B cell (primary cell): Measurements from ENCODE around the gene TBXA2R. TPM values are rescaled to one million over a fixed set of nuclear protein-coding genes. Genes with fewer than 3 reads are reported as not detected.

Source experiments
- ATAC-seq: fragments of 200-7000 bp; cut with Tn5 transposase; one replicate; pipeline ENCODE4 v1.10.0; 2021; ENCODE audit warnings: low read depth, mild to moderate bottlenecking, moderate number of reproducible peaks, moderate library complexity
- CTCF ChIA-PET: fragments of 350-600 bp; sonication (Branson Sonifier 250); formaldehyde crosslinking; loops from one replicate; lab custom pipeline; 2021; ENCODE audit warnings: antibody characterized with exemption, inconsistent platforms; lab: Charles Lee
- POLR2A ChIA-PET: fragments of 350-600 bp; sonication (Branson Sonifier 250); formaldehyde crosslinking; loops from one replicate; lab custom pipeline; 2021; ENCODE audit warnings: antibody characterized with exemption; lab: Charles Lee
- DNase-seq: peaks from one replicate; pipeline ENCODE4 v3.0.0; 2013
- H2AFZ ChIP-seq: 2 replicates; pipeline ENCODE4 v1.6.1; 2012; ENCODE audit warnings: mild to moderate bottlenecking, low read depth, low read length; ENCODE audit not compliant: insufficient read depth, poor library complexity, severe bottlenecking
- H3K27ac ChIP-seq, 2 donors: 1 replicate in 1 of 2; 2 replicates in 1 of 2; pipeline ENCODE4 v1.5.1; 2012 to 2013; ENCODE audit warnings: low read length in 2 of 2, mild to moderate bottlenecking in 2 of 2, moderate library complexity in 1 of 2
- H3K27me3 ChIP-seq, 4 experiments: fragments of 200-600 bp in 1 of 4; sonication (generic) in 1 of 4; replicated peaks in 1 of 4; 1 replicate in 2 of 4; 2 replicates in 2 of 4; pipeline versions ENCODE4 v1.6.1 to v1.7.0; 2013 to 2016; ENCODE audit warnings: low read length in 3 of 4, mild to moderate bottlenecking in 2 of 4, mixed read lengths in 1 of 4, moderate library complexity in 1 of 4; ENCODE audit not compliant: insufficient read depth in 4 of 4, control insufficient read depth in 3 of 4; ENCODE audit errors: control extremely low read depth in 1 of 4
- H3K36me3 ChIP-seq, 2 experiments: replicated peaks in 1 of 2; 1 replicate in 1 of 2; 2 replicates in 1 of 2; pipeline versions ENCODE4 v1.6.1 to v1.7.1; 2013; ENCODE audit warnings: low read length in 1 of 2; ENCODE audit not compliant: insufficient read depth in 2 of 2, control insufficient read depth in 1 of 2; ENCODE audit errors: control extremely low read depth in 1 of 2, extremely low read depth in 1 of 2
- H3K4me1 ChIP-seq, 2 donors: fragments of 200-600 bp in 1 of 2; sonication (generic) in 1 of 2; 1 replicate in 1 of 2; 2 replicates in 1 of 2; pipeline versions ENCODE4 v1.5.1 to v1.6.1; 2013 to 2017; ENCODE audit warnings: low read length in 2 of 2; ENCODE audit not compliant: control insufficient read depth in 2 of 2, insufficient read depth in 2 of 2
- H3K4me2 ChIP-seq: replicated peaks from 2 replicates; pipeline ENCODE3; 2012; ENCODE audit warnings: mild to moderate bottlenecking, low read depth, low read length; ENCODE audit not compliant: poor library complexity, severe bottlenecking
- H3K4me3 ChIP-seq, 5 experiments: fragments of 200-600 bp in 1 of 5; sonication (generic) in 1 of 5; 1 replicate in 3 of 5; 2 replicates in 2 of 5; pipeline versions ENCODE4 v1.5.1 to v1.7.0; 2011 to 2016; ENCODE audit warnings: low read length in 4 of 5, mild to moderate bottlenecking in 4 of 5, low read depth in 2 of 5, control low read depth in 1 of 5, moderate library complexity in 1 of 5; ENCODE audit not compliant: insufficient read depth in 1 of 5; ENCODE audit errors: control extremely low read depth in 1 of 5, extremely low read depth in 1 of 5
- H3K79me2 ChIP-seq: fragments of 200-600 bp; sonication (generic); one replicate; pipeline ENCODE4 v1.6.0; 2016; ENCODE audit warnings: low read length; ENCODE audit not compliant: control insufficient read depth, insufficient read depth
- H3K9ac ChIP-seq: fragments of 200-600 bp; sonication (generic); 2 replicates; pipeline ENCODE4 v1.6.1; 2017; ENCODE audit warnings: mild to moderate bottlenecking, low read length, moderate library complexity
- H3K9me3 ChIP-seq, 3 donors: one replicate each; pipeline versions ENCODE4 v1.6.1 to v1.7.1; 2013; ENCODE audit warnings: low read length in 2 of 3; ENCODE audit not compliant: control insufficient read depth in 2 of 3, insufficient read depth in 1 of 3; ENCODE audit errors: control extremely low read depth in 1 of 3
- H4K20me1 ChIP-seq: 2 replicates; pipeline ENCODE4 v1.6.0; 2012; ENCODE audit warnings: mild to moderate bottlenecking, low read length; ENCODE audit not compliant: insufficient read depth, control insufficient read depth, poor library complexity, severe bottlenecking
- H3K27ac Mint-ChIP-seq: one replicate; pipeline ENCODE4 v1.8.0; 2021; ENCODE audit warnings: mixed read lengths
- H3K27me3 Mint-ChIP-seq: one replicate; pipeline ENCODE4 v1.8.0; 2021; ENCODE audit warnings: mixed read lengths
- H3K4me1 Mint-ChIP-seq: one replicate; pipeline ENCODE4 v1.8.0; 2021; ENCODE audit warnings: mixed read lengths
- H3K4me3 Mint-ChIP-seq: one replicate; pipeline ENCODE4 v1.8.0; 2021; ENCODE audit warnings: mixed read lengths
- H3K9me3 Mint-ChIP-seq: one replicate; pipeline ENCODE4 v1.8.0; 2022; ENCODE audit warnings: mixed read lengths; ENCODE audit not compliant: insufficient read depth
- EZH2 ChIP-seq: IDR thresholded peaks from 2 replicates; pipeline ENCODE4 v1.6.1; 2012; ENCODE audit warnings: borderline replicate concordance, low read depth, mild to moderate bottlenecking, moderate library complexity, low read length; ENCODE audit not compliant: insufficient read depth, poor library complexity, severe bottlenecking
- WGBS: methylation state at CpG from one replicate; pipeline ENCODE4 v1.1.5; 2013; ENCODE audit warnings: missing lambda C conversion rate; ENCODE audit not compliant: insufficient coverage; 5-methylcytosine and 5-hydroxymethylcytosine counted together
- intact Hi-C: fragments of 100-400 bp; cut with micrococcal nuclease; formaldehyde crosslinking; loops from one replicate; pipeline ENCODE4 v1.10.0; 2022
- polyA plus RNA-seq: library from polyadenylated mRNA; depleted of rRNA; stranded (reverse); fragments of >200 nt; gene quantifications from 2 replicates; pipeline ENCODE4 v1.2.3, GENCODE V29; 2012
- total RNA-seq, 2 donors: library from RNA; stranded (reverse); fragments of 120-200 nt in 1 of 2; gene quantifications; 1 replicate in 1 of 2; 2 replicates in 1 of 2; pipeline versions ENCODE4 v1.2.3 to v1.2.4, GENCODE V29; 2013 to 2022
- TF ChIP-seq, protein P1 (sequence below): fragments of 200-600 bp; IDR thresholded peaks from one replicate; pipeline ENCODE4 v1.8.0; 2022; ENCODE audit warnings: antibody characterized with exemption, mild to moderate bottlenecking

The TBXA2R gene
- total and polyA plus RNA-seq, 2 donors (not counting 1 experiment from before 2014, with no cell fraction given): 3.9 to 7.9 TPM

DNA sequence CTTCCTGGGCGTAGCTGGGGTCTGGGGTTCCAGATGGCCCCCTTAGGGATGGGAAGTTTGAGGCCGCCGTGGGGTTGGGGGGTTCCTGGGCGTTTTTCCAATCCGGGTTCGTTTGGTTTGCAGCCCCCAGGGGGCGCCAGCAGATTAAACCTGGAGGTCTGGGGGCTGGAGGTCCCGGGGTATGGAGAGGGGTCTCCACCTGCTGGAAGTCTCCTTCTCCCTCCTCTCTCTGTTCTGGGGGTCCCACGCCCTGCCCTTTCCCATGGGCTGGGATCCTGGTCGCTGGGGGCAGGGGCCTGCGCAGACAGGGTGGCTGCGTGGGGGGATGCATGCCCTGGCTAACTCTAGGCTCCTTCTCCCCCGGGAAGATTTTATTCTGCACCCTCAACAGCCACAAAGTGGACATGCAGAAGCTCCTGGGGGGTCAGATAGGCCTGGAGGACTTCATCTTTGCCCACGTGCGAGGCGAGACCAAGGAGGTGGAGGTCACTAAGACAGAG is 20.5 kb downstream of the TBXA2R start:
- POLR2A ChIA-PET: interaction anchor here (0.7 kb wide), 1 partner anchor 38 kb away, joined by 12 read pairs; no protein-coding TSS in a partner anchor
- Histone ChIP-seq H3K9ac (peak overlapping the region; percentile 59), H3K4me2 (peak overlapping the region; percentile 94), H3K4me3 (peak overlapping the region in 4 of 5 experiments; percentile 37 to 51 (median 42)), H3K27ac (no peak overlapping the region), H3K79me2 (no peaks in the 10 kb centered on the region), H3K9me3 (peaks cover 0 to 18% (median 0%) of the 10 kb centered on the region in 3 donors), H3K27me3 (peaks cover 0 to 13% (median 6%) of the 10 kb centered on the region in 4 experiments), H2AFZ (peak overlapping the region; percentile 80), H4K20me1 (no peaks in the 10 kb centered on the region), H3K4me1 (peaks cover 8 to 12% of the 10 kb centered on the region in 2 donors), H3K36me3 (no peaks in the 10 kb centered on the region)
- intact Hi-C loops: loop anchor here (1.0 to 5.0 kb wide), 2 partner anchors 32 to 121 kb away; partner anchors contain the start of gene TJP3
- no peaks in the 10 kb centered on the region for H3K27me3 Mint-ChIP-seq
- no peaks in the 10 kb centered on the region for H3K9me3 Mint-ChIP-seq
- peak overlapping the region; percentile 66 for H3K4me3 Mint-ChIP-seq
- TF ChIP-seq EZH2: no peak
- TF ChIP-seq, protein P1, sequence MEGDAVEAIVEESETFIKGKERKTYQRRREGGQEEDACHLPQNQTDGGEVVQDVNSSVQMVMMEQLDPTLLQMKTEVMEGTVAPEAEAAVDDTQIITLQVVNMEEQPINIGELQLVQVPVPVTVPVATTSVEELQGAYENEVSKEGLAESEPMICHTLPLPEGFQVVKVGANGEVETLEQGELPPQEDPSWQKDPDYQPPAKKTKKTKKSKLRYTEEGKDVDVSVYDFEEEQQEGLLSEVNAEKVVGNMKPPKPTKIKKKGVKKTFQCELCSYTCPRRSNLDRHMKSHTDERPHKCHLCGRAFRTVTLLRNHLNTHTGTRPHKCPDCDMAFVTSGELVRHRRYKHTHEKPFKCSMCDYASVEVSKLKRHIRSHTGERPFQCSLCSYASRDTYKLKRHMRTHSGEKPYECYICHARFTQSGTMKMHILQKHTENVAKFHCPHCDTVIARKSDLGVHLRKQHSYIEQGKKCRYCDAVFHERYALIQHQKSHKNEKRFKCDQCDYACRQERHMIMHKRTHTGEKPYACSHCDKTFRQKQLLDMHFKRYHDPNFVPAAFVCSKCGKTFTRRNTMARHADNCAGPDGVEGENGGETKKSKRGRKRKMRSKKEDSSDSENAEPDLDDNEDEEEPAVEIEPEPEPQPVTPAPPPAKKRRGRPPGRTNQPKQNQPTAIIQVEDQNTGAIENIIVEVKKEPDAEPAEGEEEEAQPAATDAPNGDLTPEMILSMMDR: peak; percentile 69
- H3K27ac Mint-ChIP-seq: no peak overlapping the region
- H3K4me1 Mint-ChIP-seq: no peaks in the 10 kb centered on the region
- DNase-seq (peak; percentile 60), ATAC-seq (peak; percentile 36)
- CTCF ChIA-PET: interaction anchor here (1.0 to 2.2 kb wide), 7 partner anchors 18 to 120 kb away, joined by 3 to 12 read pairs (median 6); partner anchors contain the start of gene MFSD12
- WGBS: 59% methylated on average over 10 of the region's 16 CpGs
